H1 (cell line): ENCODE data around the gene EIF4E1B.

Experiments used
- ATF2 ChIP-seq: IDR thresholded peaks from 2 replicates; pipeline ENCODE4 v1.6.1; 2012; ENCODE audit warnings: low read length, inconsistent platforms
- CHD1 ChIP-seq: IDR thresholded peaks from 2 replicates; pipeline ENCODE4 v1.6.1; 2012; ENCODE audit warnings: low read depth, low read length, improper control_type of control experiment
- CTCF ChIP-seq, 3 experiments: IDR thresholded peaks; 1 replicate in 2 of 3; 2 replicates in 1 of 3; pipeline versions ENCODE4 v1.5.1 to v1.6.1; 2011; ENCODE audit warnings: low read length in 3 of 3, mild to moderate bottlenecking in 3 of 3, inconsistent platforms in 2 of 3, low read depth in 1 of 3, moderate library complexity in 1 of 3; ENCODE audit not compliant: insufficient read depth in 1 of 3; ENCODE audit errors: control extremely low read depth in 1 of 3
- EZH2 ChIP-seq: fragments of 200-600 bp; sonication (generic); IDR thresholded peaks from 2 replicates; pipeline ENCODE4 v1.7.1; 2012; ENCODE audit warnings: low read depth, mild to moderate bottlenecking, moderate library complexity, low read length, inconsistent platforms; ENCODE audit not compliant: severe bottlenecking
- FOSL1 ChIP-seq: IDR thresholded peaks from 2 replicates; pipeline ENCODE4 v1.6.1; 2011; ENCODE audit warnings: mild to moderate bottlenecking, low read depth, low read length, moderate library complexity; ENCODE audit not compliant: insufficient read depth
- HDAC2 ChIP-seq, 2 experiments: fragments of 300-600 bp in 1 of 2; sonication (generic) in 1 of 2; IDR thresholded peaks; 2 replicates each; pipeline ENCODE4 v1.6.1; 2011 to 2012; ENCODE audit warnings: low read depth in 2 of 2, low read length in 2 of 2, mild to moderate bottlenecking in 2 of 2, moderate library complexity in 2 of 2, borderline replicate concordance in 1 of 2, inconsistent platforms in 1 of 2
- POLR2A ChIP-seq, 2 experiments: IDR thresholded peaks; 1 replicate in 1 of 2; 2 replicates in 1 of 2; pipeline ENCODE4 v1.6.1; 2011; ENCODE audit warnings: low read depth in 2 of 2, low read length in 2 of 2, mild to moderate bottlenecking in 2 of 2; ENCODE audit errors: control extremely low read depth in 1 of 2
- POLR2AphosphoS5 ChIP-seq: IDR thresholded peaks from 2 replicates; pipeline ENCODE4 v1.6.1; 2011; ENCODE audit warnings: low read depth, low read length
- POU5F1 ChIP-seq: IDR thresholded peaks from 2 replicates; pipeline ENCODE4 v1.6.1; 2011; ENCODE audit warnings: low read depth, mild to moderate bottlenecking, low read length, moderate library complexity
- SAP30 ChIP-seq: fragments of 300-600 bp; sonication (generic); IDR thresholded peaks from 2 replicates; pipeline ENCODE4 v1.7.1; 2012; ENCODE audit warnings: low read length, moderate library complexity, mild to moderate bottlenecking, inconsistent platforms; ENCODE audit not compliant: insufficient read depth, insufficient replicate concordance

DNA sequence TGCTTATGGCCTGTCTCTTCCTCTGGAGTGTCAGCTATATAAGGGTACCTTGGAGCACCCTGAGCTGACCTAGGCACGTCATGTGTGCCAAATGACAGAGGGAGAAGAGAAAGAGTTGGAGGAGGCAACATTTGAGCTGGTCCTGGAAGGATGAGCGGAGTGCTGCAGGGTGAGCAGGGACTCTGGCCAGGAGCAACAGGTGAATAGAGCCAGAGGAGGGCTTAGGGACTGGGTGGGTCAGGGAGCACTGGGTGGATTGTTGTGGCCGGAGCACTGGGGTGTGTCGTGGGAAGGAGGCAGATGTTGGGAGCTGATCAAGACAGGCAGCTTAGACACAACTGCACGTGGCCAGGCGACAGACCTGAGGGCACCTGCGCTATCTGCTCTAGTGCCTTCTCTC is 60.4 kb downstream of the EIF4E1B start:
- TF ChIP-seq FOSL1 (no peak), POLR2AphosphoS5 (no peak), CTCF (IDR thresholded peaks at IDR 0.05; ENCODE audit: control extremely low read depth in 1 of 3, insufficient read depth in 1 of 3, low read depth in 1 of 3, low read length in 3 of 3) (no peak), HDAC2 (IDR thresholded peaks at IDR 0.05; ENCODE audit: borderline replicate concordance in 1 of 2, low read depth in 2 of 2, low read length in 2 of 2) (no peak), SAP30 (no peak), POLR2A (IDR thresholded peaks at IDR 0.05; ENCODE audit: control extremely low read depth in 1 of 2, low read depth in 2 of 2, low read length in 2 of 2) (no peak), CHD1 (no peak), EZH2 (no peak), POU5F1 (no peak), ATF2 (no peak)
